Measurements from ENCODE around the gene MVP. TPM values are rescaled to one million over a fixed set of nuclear protein-coding genes. Genes with fewer than 3 reads are reported as not detected.
"Not testable (repeated sequence)": the region's sequence is repeated elsewhere in the genome, so short reads cannot be mapped to it uniquely, and the experiment has no call there.

MVP gene
- total RNA-seq, 1 experiment from 2014 or later, result 17.2 TPM

DNA sequence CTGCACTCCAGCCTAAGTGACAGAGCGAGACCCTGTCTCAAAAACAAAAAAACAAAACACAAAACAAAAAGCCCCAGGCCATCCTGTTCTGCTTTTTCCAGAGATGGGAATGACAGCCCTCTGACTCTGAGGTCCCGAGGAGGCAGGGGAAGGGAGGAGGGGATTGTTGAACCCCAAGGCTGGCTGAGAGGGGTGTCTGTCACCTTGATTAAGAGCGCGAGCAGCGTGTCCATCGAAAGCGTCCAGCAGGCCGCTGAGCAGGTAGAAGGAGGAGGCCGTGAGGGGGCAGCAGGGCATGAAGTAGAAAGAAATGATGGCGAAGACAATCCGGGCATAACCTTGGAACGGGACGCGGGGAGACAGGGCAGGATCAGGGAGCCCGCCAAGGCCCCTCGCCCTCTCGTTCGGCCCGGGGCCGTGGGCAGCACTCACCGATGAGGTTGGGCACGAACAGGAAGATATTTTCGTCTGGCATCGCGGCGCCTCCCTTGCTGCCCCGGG is 42.2 kb downstream of the MVP start:
- peak; percentile 75 for DNase-seq (ENCODE audit: low spot score)
- in situ Hi-C loops (cut with HindIII; ENCODE audit: low sequenced_read_pairs), result no loop called here

DNA sequence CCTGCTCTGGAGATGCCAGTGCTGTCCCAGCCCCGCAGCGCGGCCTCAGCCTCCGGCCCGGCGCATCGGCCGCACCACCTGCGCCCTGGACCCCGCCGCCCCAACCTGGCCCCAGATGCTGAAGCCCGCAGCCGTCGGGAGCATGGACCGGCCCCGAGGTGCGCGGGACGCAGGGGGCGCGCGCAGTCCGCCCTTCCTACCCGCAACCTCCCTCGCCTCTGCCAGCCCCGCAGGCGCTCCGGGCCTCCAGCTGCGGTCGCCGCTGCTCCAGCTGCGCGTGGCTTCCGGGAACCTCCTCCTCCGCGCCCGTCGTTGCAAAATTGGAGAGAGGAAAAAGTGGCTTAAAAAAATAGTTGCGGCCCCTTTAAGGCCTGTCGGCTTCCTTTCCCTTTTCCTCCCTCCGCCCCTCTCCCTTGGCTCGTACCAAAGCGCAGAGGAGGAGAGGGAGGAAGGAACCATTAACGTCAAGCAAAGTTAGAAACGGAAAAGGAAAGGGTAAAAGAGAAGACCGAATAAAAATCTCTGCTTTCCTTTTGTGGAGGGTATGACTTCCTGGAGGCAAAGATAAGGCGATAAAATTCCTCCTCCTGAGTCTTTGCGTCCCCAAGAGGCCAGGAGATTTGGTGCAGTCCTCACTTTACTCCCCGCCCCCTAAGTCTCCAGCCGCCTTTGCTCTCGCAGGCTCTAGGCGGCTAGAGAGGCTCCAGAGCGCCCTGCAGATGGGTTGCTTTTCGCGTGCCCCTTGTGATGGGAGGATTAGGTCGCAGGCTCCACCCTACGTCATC is 42.8 kb downstream of the MVP start, which contains the start of gene CDIPT:
Gene CDIPT, minus strand, starts transcription at position 343 of the 785 bp plus-strand sequence. CDS start 369 bp downstream, outside the sequence.
- in situ Hi-C loops (cut with HindIII; ENCODE audit: low sequenced_read_pairs), result no loop called here
- peak; percentile 99 for DNase-seq (ENCODE audit: low spot score)

GRCh38 chr16:29863669-29863984 is 43.4 kb downstream of the MVP start:
- in situ Hi-C loops (cut with HindIII; ENCODE audit: low sequenced_read_pairs), result no loop called here
- no peak for DNase-seq (ENCODE audit: low spot score)

GRCh38 chr16:29864205-29864604 is 43.9 kb downstream of the MVP start:
- in situ Hi-C loops (cut with HindIII; ENCODE audit: low sequenced_read_pairs), result no loop called here
- DNase-seq (ENCODE audit: low spot score), result no peak

GRCh38 chr16:29868396-29869009 is 48.2 kb downstream of the MVP start:
- in situ Hi-C loops (cut with HindIII; ENCODE audit: low sequenced_read_pairs), result no loop called here
- DNase-seq (ENCODE audit: low spot score), result no peak

DNA sequence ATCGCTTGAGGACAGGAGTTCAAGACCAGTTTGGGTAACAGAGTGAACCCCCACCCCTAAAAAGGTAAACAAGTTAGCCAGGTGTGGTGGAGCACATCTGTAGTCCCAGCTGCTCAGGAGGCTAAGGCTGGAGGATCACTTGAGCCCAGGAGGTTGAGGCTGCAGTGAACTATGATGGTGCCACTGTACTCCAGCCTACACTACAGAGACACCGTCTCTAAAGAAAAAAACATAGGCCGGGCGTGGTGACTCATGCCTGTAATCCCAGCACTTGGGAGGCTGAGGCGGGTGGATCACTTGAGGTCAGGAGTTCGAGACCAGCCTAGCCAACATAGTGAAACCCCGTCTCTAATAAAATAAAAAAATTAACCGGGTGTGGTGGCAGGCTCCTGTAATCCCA is 48.8 kb downstream of the MVP start:
- in situ Hi-C loops (cut with HindIII; ENCODE audit: low sequenced_read_pairs); DNase-seq (ENCODE audit: low spot score): not testable (repeated sequence)

GRCh38 chr16:29871822-29872546 is 51.7 kb downstream of the MVP start:
- no peak for DNase-seq (ENCODE audit: low spot score)
- in situ Hi-C loops (cut with HindIII; ENCODE audit: low sequenced_read_pairs), result no loop called here

GRCh38 chr16:29873319-29873718 is 53.1 kb downstream of the MVP start:
- in situ Hi-C loops (cut with HindIII; ENCODE audit: low sequenced_read_pairs), result no loop called here
- DNase-seq (ENCODE audit: low spot score), result no peak

DNA sequence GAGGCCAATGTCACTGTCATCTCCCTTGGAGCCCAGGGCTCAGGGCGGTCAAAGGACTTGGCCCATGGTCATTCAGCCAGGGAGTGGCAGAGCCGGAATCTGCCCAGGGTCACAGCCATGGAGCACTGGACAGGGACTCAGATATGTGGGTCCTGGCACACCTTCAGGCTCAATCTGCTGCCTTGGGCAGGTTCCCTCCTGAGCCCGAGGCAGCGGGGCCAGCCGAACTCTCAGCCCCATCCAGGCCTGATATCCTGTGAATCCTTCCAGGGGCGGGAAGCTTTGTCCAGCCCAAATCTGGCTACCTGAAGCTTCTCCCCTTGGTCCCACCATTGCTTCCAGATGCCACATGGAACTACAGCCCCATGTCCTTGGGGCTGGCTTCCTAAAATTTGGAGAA is 54.9 kb downstream of the MVP start:
- in situ Hi-C loops (cut with HindIII; ENCODE audit: low sequenced_read_pairs), result no loop called here
- DNase-seq (ENCODE audit: low spot score), result peak; percentile 52

DNA sequence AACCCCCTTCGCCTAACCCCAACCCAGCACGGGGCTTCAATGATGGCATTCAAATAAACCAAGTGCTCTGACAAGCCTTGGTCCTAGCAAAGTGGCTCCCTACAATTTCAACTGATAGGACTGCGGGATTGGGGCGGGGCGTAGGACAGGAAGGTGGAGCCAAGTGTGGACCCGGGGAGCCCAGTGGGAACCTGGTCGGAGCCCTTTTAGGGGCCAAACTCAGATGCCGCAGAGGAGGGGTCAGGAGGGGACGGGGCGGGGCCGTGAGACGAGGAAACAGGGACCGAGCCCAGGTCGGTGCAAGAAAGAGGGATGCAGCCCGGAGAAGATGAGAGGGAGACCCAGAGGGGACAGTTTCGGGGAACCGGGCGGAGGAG is 55.9 kb downstream of the MVP start:
- in situ Hi-C loops (cut with HindIII; ENCODE audit: low sequenced_read_pairs), result no loop called here
- no peak for DNase-seq (ENCODE audit: low spot score)

- peak; percentile 44 for DNase-seq (ENCODE audit: low spot score)
- in situ Hi-C loops (cut with HindIII; ENCODE audit: low sequenced_read_pairs), result no loop called here
Observed at GRCh38 chr16:29876594-29877249, 56.5 kb downstream of the MVP start.

DNA sequence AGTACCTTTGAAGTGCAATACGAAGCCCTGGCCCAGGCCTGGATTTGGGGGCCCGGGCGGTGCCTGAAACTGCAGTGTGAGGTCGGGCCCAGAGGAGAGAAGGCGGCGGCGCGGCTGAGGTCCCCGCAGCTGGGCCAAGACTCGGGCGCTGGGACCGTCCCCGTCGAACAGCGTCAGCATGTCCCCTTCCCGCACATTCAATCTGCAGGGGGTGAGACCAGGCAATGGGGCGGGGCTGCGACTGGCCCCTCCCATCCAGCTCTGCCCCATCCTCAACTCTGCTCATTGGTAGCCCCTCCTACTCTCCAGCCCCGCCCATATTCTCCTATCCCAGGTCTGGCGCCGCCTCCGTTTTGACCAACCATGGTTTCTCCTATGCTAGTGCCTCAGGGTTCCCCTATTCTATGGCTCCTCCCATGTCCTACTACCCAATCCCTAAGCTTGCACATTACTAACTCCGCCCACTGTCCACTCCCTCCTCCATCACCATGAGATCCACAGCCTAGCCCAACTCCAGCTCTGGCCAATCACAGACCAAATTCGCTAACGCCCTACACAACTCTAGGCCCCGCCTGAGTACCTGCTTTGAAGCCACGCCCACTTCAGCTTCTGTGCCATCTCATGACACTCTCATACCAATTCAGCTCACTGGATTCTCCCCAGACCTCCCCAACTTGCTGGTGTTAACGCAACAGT is 57.2 kb downstream of the MVP start:
- in situ Hi-C loops (cut with HindIII; ENCODE audit: low sequenced_read_pairs), result no loop called here
- peak; percentile 85 for DNase-seq (ENCODE audit: low spot score)

GRCh38 chr16:29878172-29878571 is 57.9 kb downstream of the MVP start:
- no peak for DNase-seq (ENCODE audit: low spot score)
- in situ Hi-C loops (cut with HindIII; ENCODE audit: low sequenced_read_pairs), result no loop called here

GRCh38 chr16:29881050-29881449 is 60.8 kb downstream of the MVP start:
- in situ Hi-C loops (cut with HindIII; ENCODE audit: low sequenced_read_pairs), result no loop called here
- no peak for DNase-seq (ENCODE audit: low spot score)

DNA sequence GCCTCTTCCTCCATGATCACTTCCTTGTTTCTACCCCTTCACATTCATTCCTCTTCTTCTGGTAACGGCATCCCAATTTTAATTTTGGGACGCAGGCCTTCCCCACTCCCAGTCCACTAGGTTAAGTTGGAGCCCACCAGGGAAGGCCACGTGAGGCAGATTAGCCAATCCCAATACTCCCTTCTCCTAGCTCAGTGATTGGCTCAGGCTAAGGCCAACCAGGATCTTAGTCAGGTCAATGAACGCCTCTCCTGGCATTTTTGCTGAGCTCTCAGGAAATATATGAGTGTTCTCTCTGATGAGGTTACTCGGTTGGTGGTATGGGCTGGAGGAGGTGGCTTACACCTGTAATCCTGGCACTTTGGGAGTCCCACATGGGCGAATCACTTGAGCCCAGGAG is 63.7 kb downstream of the MVP start:
- in situ Hi-C loops (cut with HindIII; ENCODE audit: low sequenced_read_pairs), result no loop called here
- DNase-seq (ENCODE audit: low spot score), result no peak

GRCh38 chr16:29889372-29889771 is 69.1 kb downstream of the MVP start:
- DNase-seq (ENCODE audit: low spot score); in situ Hi-C loops (cut with HindIII; ENCODE audit: low sequenced_read_pairs): not testable (repeated sequence)

GRCh38 chr16:29891525-29892457 is 71.5 kb downstream of the MVP start:
- in situ Hi-C loops (cut with HindIII; ENCODE audit: low sequenced_read_pairs), result no loop called here
- no peak for DNase-seq (ENCODE audit: low spot score)

- in situ Hi-C loops (cut with HindIII; ENCODE audit: low sequenced_read_pairs), result no loop called here
- no peak for DNase-seq (ENCODE audit: low spot score)
Observed at GRCh38 chr16:29892458-29892813, 72.2 kb downstream of the MVP start.
